Middle frontal gyrus (tissue), 1 donor: ENCODE results near the gene ARHGAP20.
"Not testable (repeated sequence)": the region's sequence is repeated elsewhere in the genome, so short reads cannot be mapped to it uniquely, and the experiment has no call there.

Source experiments
- DNase-seq: peaks from one replicate; pipeline ENCODE4 v3.0.0-alpha.2; 2015; ENCODE audit warnings: low spot score; ENCODE audit errors: extremely low spot score

Gene ARHGAP20

DNA sequence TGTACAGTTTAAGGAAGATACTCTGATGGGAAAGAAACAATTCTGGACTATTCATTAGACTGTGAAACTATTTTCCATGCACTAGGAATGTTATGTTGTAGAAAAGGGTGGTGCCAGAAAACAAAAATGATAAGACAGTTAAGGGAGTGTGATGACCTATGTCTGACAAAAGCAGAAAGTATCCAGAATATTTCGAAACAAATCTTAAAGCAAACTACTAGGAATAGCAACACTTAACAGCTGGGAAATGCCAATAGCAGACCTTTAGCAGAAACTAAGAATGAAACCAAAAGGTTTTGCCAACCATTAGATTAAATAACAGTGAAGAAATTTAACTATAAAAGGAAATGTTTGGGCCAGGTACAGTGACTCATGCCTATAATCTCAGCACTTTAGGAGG is 3.3 kb upstream of the ARHGAP20 start:
- no peak for DNase-seq

DNA sequence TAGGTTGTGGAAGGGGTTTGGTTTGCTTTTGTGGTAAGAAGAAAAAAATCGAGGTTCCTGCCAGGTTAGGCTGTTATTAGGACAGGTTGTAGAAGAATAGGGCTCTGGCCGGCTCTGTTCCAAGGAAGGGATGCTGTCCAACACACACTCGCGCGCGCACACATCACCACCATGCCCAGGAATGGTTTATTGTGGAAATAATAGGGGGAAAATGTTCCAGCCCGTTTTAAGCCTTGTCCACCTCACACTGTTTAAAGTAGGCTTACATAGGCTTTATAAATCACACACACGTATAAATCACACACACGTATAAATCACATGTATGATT is 1.2 kb upstream of the ARHGAP20 start:
- DNase-seq: no peak

DNA sequence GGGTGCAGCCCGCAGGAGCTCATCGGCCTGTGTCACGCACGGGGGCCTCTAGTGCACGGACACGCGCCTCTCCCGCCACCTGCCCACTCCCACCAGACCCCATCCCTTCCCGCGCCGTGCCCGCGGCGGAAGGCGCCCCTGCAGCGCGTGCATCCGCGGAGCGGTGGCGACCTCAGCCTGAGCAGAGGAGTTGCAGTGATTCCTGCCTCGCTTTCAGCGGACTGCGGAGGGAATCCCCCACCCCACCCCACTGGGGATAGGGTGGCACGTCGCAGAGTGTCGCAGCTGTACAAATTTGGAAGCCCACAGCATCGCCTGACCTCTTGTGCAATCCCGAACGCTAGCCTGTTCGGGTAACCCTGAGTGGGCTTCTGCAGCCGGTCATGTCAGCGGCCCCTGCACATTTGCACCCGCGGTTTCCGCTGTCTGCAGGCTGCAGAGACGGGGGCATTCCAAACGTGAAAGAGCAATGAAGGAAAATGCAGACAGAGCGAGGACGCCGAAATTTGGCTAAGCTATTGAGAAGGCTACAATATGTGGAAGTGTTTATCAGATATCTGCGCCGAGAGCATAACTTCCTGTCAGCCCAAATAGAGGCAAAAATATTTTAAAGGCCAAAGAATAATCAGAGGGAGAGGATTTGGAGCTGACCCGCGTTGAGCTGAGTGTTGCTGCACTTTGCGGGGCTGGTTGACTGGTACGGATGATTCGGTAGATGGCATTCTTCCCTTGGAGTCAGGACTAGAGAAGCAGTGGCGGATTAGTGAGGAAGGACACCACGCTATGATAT is 617 bp upstream of the ARHGAP20 start:
- DNase-seq: no peak

- DNase-seq: no peak
These were observed 825 bp downstream of the ARHGAP20 start for GRCh38 chr11:110711448-110711775.

DNA sequence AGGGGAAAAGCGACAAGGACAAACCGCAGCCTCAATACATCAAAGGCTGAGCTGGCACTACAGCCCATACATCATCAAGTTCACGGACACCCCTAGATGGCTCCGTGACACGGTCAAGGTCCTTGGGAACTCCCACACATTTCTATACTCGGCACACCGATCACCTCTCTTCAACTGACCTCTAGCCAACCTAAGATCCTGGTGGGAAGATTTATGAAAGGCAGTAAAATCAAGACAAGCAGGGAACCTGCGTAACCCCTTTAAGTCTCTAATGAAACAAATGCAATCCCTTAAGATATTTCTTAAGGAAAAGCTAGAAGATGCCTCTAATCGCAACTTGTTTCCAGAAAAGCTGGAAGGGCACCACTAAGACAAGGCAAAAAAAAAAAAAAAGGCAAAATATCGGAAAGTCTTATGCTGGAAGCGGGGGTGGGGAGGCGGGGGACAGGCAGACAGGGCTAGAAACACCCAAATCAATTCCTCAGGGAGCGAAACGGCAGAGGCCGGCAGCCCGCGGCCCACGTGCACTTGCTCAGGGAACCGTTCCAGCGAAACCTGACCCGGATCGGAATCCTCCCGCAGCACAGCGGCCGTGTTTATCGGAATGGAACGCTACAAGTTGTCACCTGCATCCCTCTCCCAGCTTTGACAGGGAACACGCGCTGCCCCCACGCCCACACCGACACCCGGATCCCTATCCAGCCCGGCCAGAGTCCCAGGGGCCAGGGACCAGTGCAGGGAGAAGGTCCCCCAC is 1.4 kb downstream of the ARHGAP20 start:
- DNase-seq: no peak

- DNase-seq: no peak
These were observed 7.9 kb downstream of the ARHGAP20 start for GRCh38 chr11:110704210-110704864.

DNA sequence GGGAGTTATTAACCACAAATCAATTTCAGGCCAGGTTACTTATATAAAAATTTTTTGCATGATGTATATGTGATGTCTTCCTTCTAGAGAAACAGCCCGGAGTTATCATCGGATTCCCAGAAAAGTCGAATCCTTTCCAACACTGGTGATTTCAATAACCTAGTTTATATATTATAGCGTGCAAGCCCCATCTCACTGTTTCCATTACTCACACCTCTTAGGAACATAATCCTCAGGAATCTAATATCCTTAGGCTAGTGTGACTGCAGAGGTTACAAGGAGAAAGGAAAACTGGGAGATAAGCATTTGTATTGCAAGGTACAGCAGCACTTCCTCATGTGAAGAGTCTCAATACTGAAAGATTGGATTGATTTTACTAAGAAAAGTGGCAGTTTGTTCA is 20.3 kb downstream of the ARHGAP20 start:
- DNase-seq: no peak

DNA sequence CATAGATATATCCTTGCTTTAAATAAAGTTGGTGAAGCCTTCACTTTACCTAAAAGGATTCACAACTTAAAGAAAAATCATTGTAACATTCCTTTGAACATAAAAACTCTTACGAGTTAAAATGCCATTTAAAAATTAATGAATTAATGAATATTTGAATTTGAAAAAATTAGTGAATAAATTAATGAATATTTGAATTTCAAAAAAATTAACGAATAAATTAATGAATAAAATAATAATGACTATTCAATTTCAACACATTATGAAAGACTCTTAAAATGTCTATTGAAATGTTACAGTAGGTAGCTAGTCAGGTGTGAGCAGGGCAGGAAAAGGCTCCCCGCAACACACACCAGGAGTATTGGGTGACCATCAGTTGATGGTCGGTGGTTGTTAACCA is 22.9 kb downstream of the ARHGAP20 start:
- DNase-seq: no peak

DNA sequence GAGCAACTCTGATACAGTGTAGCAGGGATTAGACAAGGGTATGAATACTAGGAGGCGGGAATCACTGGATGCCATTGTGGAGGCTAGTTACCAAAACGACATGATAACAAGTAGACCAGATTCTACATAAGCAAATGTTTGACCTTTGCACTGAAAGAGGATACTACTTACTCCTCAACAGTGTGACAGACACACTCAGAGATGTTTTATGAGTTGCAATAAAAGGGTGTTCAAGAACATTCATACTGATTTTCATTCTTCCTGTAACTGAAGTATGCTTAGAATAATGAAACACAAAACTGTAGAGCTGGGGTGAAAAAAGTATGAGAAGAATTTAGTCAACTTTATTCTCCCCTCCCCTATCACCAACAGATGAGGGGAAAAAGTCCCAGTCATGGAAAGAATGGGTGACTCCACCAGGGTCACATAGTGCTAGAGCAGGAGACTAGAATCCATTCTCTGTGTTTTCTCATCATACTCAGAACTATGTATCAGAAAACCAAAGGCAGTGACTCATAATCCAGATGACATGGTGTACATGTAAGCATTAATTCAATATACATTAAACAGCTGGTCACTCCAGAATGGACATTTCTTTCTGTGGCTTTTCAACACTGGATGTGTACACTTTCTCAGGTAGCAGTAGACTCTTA is 32.8 kb downstream of the ARHGAP20 start:
- DNase-seq: no peak

DNA sequence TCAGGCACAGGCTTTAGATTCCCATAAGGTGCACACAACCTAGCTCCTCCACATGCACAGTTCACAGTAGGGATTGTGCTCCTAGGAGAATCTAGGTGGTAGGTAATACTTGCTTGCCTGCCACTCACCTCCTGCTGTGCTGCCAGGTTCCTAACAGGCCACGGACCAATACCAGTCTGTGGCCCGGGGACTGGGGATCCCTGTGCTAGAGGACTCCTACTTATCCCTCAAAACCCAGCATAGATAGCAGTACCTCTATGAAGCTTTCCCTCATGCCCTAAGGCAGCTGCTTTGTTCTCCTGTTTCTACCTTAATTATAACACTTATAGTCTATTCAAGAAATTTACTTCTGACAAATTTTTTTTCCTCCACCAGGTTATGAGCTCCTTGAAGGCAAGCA is 36.7 kb downstream of the ARHGAP20 start:
- DNase-seq: no peak

DNA sequence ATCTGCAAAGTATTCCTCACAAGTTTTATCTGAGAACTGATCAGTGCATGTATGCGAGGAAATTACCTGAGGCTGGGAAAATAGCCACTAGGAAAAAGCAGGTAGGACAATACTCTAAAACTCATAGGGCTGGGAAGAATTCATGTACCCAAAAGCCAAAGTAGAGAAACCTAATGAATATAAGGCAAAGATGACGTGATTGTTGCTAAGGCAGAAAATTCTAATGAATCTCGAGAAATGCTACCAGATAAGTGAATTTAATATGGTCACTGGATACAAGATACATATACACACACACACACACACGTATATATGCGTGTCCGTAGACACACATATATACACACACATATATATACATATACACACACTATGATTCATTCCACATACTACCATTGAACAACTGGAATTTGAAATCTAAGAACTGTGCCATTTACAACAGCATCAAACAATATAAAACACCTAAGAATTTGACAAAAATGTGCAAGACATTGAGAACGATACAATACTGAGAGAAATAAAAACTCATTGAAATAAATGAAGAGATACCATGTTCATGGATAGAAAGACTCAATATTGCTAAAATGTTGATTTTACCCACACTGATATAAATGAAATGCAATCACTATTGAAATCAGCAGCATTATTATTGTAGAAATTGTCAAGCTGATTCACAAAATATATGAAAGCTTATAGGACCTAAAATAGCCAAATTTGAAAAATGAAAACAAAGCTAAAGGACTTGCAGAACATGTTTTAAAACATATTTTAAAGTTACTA is 46.4 kb downstream of the ARHGAP20 start:
- DNase-seq: no peak

- no peak for DNase-seq
These were observed 56.3 kb downstream of the ARHGAP20 start for GRCh38 chr11:110655967-110656366.

DNA sequence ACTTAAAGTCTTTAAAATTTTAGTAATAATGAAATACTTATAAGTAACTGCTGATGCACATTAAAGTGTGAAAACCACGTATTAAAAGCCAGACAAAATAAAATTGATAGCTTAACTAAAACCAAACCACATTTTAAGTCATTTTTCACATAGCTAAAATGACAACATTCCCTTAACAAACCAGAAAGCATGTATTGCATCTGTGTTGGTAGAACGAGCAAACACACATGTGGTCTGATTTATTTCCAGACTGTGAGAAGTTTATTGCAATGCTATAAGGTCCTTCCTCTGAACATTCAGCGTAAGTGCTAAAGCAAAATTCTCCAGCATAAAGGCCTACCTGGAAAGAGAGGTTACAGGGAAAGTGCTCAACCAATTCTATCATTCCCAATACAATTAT is 57.8 kb downstream of the ARHGAP20 start:
- DNase-seq: no peak

- DNase-seq: no peak
These were observed 67.0 kb downstream of the ARHGAP20 start for GRCh38 chr11:110645253-110645652.

GRCh38 chr11:110634370-110634769 is 77.9 kb downstream of the ARHGAP20 start:
- no peak for DNase-seq

GRCh38 chr11:110631551-110631950 is 80.7 kb downstream of the ARHGAP20 start:
- DNase-seq: no peak

GRCh38 chr11:110629594-110629993 is 82.6 kb downstream of the ARHGAP20 start:
- no peak for DNase-seq

DNA sequence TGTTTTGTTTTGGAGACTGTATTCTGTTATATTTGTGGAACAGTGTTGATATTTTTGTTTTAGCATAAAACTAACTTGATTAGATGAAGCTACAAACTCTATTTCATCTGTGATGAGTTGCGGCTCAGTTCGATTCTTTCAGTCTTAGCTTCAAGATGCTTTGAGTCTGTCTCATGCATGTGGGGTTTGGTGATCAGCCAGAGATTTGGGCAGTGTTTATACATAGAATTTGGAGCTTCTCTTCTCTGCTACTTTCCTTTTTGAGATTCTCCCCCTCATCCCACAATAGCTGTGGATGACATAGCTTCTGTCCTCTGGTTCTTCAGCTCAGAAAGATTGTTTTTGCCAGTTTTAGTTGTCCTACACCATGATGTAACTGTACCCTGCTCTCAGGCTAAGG is 90.4 kb downstream of the ARHGAP20 start:
- no peak for DNase-seq

DNA sequence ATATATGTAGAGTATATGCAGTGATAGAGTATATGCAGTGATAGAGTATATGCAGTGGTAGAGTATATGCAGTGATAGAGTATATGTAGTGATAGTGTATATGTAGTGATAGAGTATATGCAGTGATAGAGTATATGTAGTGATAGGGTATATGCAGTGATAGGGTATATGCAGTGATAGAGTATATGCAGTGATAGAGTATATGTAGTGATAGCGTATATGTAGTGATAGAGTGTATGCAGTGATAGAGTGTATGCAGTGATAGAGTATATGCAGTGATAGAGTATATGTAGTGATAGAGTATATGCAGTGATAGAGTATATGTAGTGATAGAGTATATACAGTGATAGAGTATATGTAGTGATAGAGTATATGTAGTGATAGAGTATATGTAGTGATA is 92.9 kb downstream of the ARHGAP20 start:
- DNase-seq: not testable (repeated sequence)

- no peak for DNase-seq
These were observed 98.2 kb downstream of the ARHGAP20 start for GRCh38 chr11:110614031-110614430.

- DNase-seq: no peak
These were observed 98.9 kb downstream of the ARHGAP20 start for GRCh38 chr11:110613197-110613918.
